ENCODE results near the gene RBM18. TPM values are rescaled to one million over a fixed set of nuclear protein-coding genes. Genes with fewer than 3 reads are reported as not detected.

The RBM18 gene
- total RNA-seq, 1 donor from 2014 or later: 21.1 TPM

DNA sequence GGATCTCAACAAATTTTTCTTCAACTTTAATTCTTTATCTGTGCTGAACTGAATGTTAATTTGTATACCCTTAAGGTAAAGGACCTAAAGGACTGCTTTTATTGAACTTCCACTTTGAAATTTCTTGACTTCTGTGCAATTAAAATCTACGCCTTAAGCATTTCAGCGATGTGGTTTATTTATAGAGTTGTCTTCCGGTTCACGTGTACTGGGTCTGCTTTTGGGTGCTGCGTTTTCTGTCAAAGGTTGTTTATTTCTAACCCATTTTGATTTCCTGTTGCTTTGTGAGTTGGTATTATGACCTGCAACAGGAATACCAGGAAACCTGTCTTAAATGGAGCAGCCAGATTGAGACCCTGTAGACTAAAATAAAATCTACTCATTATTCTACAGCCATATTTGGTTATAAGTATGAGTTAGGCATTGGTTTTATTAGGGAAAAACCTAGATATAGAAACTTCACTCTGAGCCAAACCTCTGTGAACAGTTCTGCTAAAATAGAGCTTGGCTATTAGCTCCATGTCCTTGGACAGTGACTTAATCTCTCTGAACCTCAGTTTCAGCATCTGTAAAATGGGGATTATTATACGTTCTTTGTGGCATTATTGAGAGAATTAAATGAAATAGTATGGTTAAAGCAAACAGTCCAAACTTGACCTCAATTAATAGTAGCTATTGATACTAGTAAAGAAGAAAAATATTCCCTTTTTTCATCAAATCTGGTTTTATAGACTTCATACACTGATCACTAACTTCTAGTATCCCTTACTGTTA, 3.6 kb upstream of the RBM18 start:
- TF ChIP-seq, protein P1, sequence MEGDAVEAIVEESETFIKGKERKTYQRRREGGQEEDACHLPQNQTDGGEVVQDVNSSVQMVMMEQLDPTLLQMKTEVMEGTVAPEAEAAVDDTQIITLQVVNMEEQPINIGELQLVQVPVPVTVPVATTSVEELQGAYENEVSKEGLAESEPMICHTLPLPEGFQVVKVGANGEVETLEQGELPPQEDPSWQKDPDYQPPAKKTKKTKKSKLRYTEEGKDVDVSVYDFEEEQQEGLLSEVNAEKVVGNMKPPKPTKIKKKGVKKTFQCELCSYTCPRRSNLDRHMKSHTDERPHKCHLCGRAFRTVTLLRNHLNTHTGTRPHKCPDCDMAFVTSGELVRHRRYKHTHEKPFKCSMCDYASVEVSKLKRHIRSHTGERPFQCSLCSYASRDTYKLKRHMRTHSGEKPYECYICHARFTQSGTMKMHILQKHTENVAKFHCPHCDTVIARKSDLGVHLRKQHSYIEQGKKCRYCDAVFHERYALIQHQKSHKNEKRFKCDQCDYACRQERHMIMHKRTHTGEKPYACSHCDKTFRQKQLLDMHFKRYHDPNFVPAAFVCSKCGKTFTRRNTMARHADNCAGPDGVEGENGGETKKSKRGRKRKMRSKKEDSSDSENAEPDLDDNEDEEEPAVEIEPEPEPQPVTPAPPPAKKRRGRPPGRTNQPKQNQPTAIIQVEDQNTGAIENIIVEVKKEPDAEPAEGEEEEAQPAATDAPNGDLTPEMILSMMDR (IDR thresholded peaks at IDR 0.05; ENCODE audit: insufficient read depth, low read length, poor library complexity, severe bottlenecking): no peak
- Histone ChIP-seq H3K4me3 (ENCODE audit: low read depth, low read length) (no peak overlapping the region), H3K36me3 (ENCODE audit: control insufficient read depth, insufficient read depth, low read length) (no peaks in the 10 kb centered on the region), H3K27me3 (ENCODE audit: control insufficient read depth, insufficient read depth, low read length) (no peaks in the 10 kb centered on the region)
- DNase-seq (ENCODE audit: low read depth): no peak

- Histone ChIP-seq H3K36me3 (ENCODE audit: control insufficient read depth, insufficient read depth, low read length) (no peaks in the 10 kb centered on the region), H3K4me3 (ENCODE audit: low read depth, low read length) (peak overlapping the region; percentile 85), H3K27me3 (ENCODE audit: control insufficient read depth, insufficient read depth, low read length) (no peaks in the 10 kb centered on the region)
- DNase-seq (ENCODE audit: low read depth): peak; percentile 7
- TF ChIP-seq, protein P1 (IDR thresholded peaks at IDR 0.05; ENCODE audit: insufficient read depth, low read length, poor library complexity, severe bottlenecking): no peak
Observed at GRCh38 chr9:122265149-122265915, 692 bp upstream of the RBM18 start.

- Histone ChIP-seq H3K4me3 (ENCODE audit: low read depth, low read length) (peak overlapping the region; percentile 85), H3K27me3 (ENCODE audit: control insufficient read depth, insufficient read depth, low read length) (no peaks in the 10 kb centered on the region), H3K36me3 (ENCODE audit: control insufficient read depth, insufficient read depth, low read length) (no peaks in the 10 kb centered on the region)
- no peak for DNase-seq (ENCODE audit: low read depth)
- TF ChIP-seq, protein P1 (IDR thresholded peaks at IDR 0.05; ENCODE audit: insufficient read depth, low read length, poor library complexity, severe bottlenecking): no peak
Observed at GRCh38 chr9:122263699-122264349, 816 bp downstream of the RBM18 start.

DNA sequence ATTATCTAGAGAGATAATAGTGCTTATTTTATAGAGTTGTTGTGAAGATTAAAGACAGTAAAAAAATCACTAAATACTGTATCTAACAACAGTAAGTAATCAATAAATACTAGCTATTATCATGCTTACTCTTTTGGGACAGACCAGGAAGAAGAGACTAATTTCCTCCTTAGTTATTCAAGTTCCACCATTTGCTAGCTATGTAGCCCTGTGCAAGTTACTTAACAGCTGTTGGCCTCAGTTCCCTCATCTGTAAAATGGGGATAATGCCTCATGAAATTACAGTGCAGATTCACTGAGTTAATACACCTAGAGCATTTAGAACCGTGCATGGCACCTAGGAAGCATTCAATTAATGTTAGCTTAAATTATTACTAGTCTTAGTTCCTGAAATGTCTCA, 2.6 kb downstream of the RBM18 start:
- no peak overlapping the region for H3K4me3 ChIP-seq (ENCODE audit: low read depth, low read length)
- TF ChIP-seq, protein P1 (IDR thresholded peaks at IDR 0.05; ENCODE audit: insufficient read depth, low read length, poor library complexity, severe bottlenecking): no peak
- no peaks in the 10 kb centered on the region for H3K36me3 ChIP-seq (ENCODE audit: control insufficient read depth, insufficient read depth, low read length)
- no peak for DNase-seq (ENCODE audit: low read depth)
- H3K27me3 ChIP-seq (ENCODE audit: control insufficient read depth, insufficient read depth, low read length): no peaks in the 10 kb centered on the region

- no peaks in the 10 kb centered on the region for H3K27me3 ChIP-seq (ENCODE audit: control insufficient read depth, insufficient read depth, low read length)
- H3K36me3 ChIP-seq (ENCODE audit: control insufficient read depth, insufficient read depth, low read length): no peaks in the 10 kb centered on the region
- no peak overlapping the region for H3K4me3 ChIP-seq (ENCODE audit: low read depth, low read length)
- TF ChIP-seq, protein P1 (IDR thresholded peaks at IDR 0.05; ENCODE audit: insufficient read depth, low read length, poor library complexity, severe bottlenecking): no peak
- DNase-seq (ENCODE audit: low read depth): no peak
Observed at GRCh38 chr9:122261469-122261881, 3.2 kb downstream of the RBM18 start.

Data from kidney epithelial cell (primary cell).